K562 (cell line): ENCODE measurements around the gene IL27RA. TPM values are rescaled to one million over a fixed set of nuclear protein-coding genes. Genes with fewer than 3 reads are reported as not detected.
A peak's percentile ranks its signal among the peaks of the same experiment; 100 is the strongest.

Source experiments
- AFF4 ChIP-seq: sonication (generic); formaldehyde crosslinking; IDR thresholded peaks from 2 replicates; pipeline ENCODE4 v1.8.0; 2023; ENCODE audit warnings: mild to moderate bottlenecking, missing genetic modification reagents
- ARNT ChIP-seq, 2 experiments: fragments of 450-650 bp; IDR thresholded peaks; 2 replicates each; pipeline ENCODE4 v1.6.1; 2016; ENCODE audit warnings: mild to moderate bottlenecking in 1 of 2
- BRD4 ChIP-seq: fragments of 200-600 bp; sonication (generic); IDR thresholded peaks from 2 replicates; pipeline ENCODE4 v1.6.1; 2017; ENCODE audit warnings: inconsistent platforms
- CBX1 ChIP-seq: sonication (generic); IDR thresholded peaks from 2 replicates; pipeline ENCODE4 v1.6.1; 2016; ENCODE audit warnings: antibody characterized with exemption, low read depth, mild to moderate bottlenecking
- CC2D1A ChIP-seq: fragments of 450-650 bp; IDR thresholded peaks from 2 replicates; pipeline ENCODE4 v1.6.1; 2017; ENCODE audit warnings: mild to moderate bottlenecking
- CEBPB ChIP-seq: fragments of 450-650 bp; IDR thresholded peaks from 2 replicates; pipeline ENCODE4 v1.6.1; 2016; ENCODE audit warnings: missing genetic modification characterization, missing compliant biosample characterization
- CREM ChIP-seq: IDR thresholded peaks from 2 replicates; pipeline ENCODE4 v1.6.1; 2014; ENCODE audit warnings: antibody characterized with exemption, low read depth
- FOXP1 ChIP-seq: sonication (generic); formaldehyde crosslinking; IDR thresholded peaks from 2 replicates; pipeline ENCODE4 v1.8.0; 2022; ENCODE audit warnings: mild to moderate bottlenecking, missing genetic modification reagents
- HDGF ChIP-seq: fragments of 450-650 bp; IDR thresholded peaks from 2 replicates; pipeline ENCODE4 v1.6.1; 2016
- HMBOX1 ChIP-seq: sonication (generic); IDR thresholded peaks from 2 replicates; pipeline ENCODE4 v1.6.1; 2016
- KDM2B ChIP-seq: fragments of 250-450 bp; sonication (Bioruptor Pico); IDR thresholded peaks from 2 replicates; pipeline ENCODE4 v1.8.0; 2021; ENCODE audit warnings: mild to moderate bottlenecking, moderate library complexity
- KLF6 ChIP-seq: fragments of 250-450 bp; sonication (Bioruptor Pico); IDR thresholded peaks from 2 replicates; pipeline ENCODE4 v1.4.0; 2020; ENCODE audit warnings: mild to moderate bottlenecking, moderate library complexity, borderline replicate concordance
- MBD2 ChIP-seq: sonication (generic); IDR thresholded peaks from 2 replicates; pipeline ENCODE4 v1.6.1; 2016; ENCODE audit warnings: low read depth, borderline replicate concordance
- NCOA2 ChIP-seq, 2 experiments: fragments of 450-650 bp; IDR thresholded peaks; 2 replicates each; pipeline ENCODE4 v1.6.1; 2018; ENCODE audit warnings: mild to moderate bottlenecking in 2 of 2, moderate library complexity in 1 of 2; ENCODE audit not compliant: partially characterized antibody in 2 of 2
- NCOA4 ChIP-seq: fragments of 450-650 bp; IDR thresholded peaks from 2 replicates; pipeline ENCODE4 v1.6.1; 2018; ENCODE audit warnings: mild to moderate bottlenecking; ENCODE audit not compliant: partially characterized antibody
- NFRKB ChIP-seq: fragments of 450-650 bp; IDR thresholded peaks from 2 replicates; pipeline ENCODE4 v1.6.1; 2016; ENCODE audit warnings: low read depth
- NR4A1 ChIP-seq, 2 experiments: fragments of 250-450 bp in 1 of 2; fragments of 450-650 bp in 1 of 2; sonication (Bioruptor Pico) in 1 of 2; IDR thresholded peaks; 2 replicates each; pipeline versions ENCODE4 v1.4.0 to v1.6.1; 2016 to 2020; ENCODE audit warnings: mild to moderate bottlenecking in 2 of 2, missing compliant biosample characterization in 1 of 2, missing genetic modification characterization in 1 of 2, moderate library complexity in 1 of 2
- RHOXF2B ChIP-seq: fragments of 250-450 bp; sonication (Bioruptor Pico); conservative IDR thresholded peaks from 2 replicates; pipeline ENCODE4 v1.5.1; 2021
- SREBF2 ChIP-seq: sonication (generic); formaldehyde crosslinking; IDR thresholded peaks from 2 replicates; pipeline ENCODE4 v1.4.0; 2020; ENCODE audit warnings: mild to moderate bottlenecking, missing genetic modification reagents
- SRSF7 ChIP-seq: fragments of 200-400 bp; formaldehyde crosslinking; optimal IDR thresholded peaks from 2 replicates; pipeline ENCODE3; 2017; ENCODE audit warnings: mild to moderate bottlenecking, low read depth, low read length
- TAF15 ChIP-seq: fragments of 200-400 bp; formaldehyde crosslinking; IDR thresholded peaks from 2 replicates; pipeline ENCODE4 v1.6.1; 2017; ENCODE audit warnings: mild to moderate bottlenecking, low read depth, low read length, moderate library complexity
- TAF9B ChIP-seq: fragments of 450-650 bp; IDR thresholded peaks from 2 replicates; pipeline ENCODE4 v1.6.1; 2018; ENCODE audit warnings: mild to moderate bottlenecking; ENCODE audit not compliant: partially characterized antibody
- XRCC3 ChIP-seq: fragments of 450-650 bp; IDR thresholded peaks from 2 replicates; pipeline ENCODE4 v1.6.1; 2017; ENCODE audit warnings: mild to moderate bottlenecking, moderate library complexity
- ZNF347 ChIP-seq: fragments of 450-650 bp; formaldehyde crosslinking; IDR thresholded peaks from 2 replicates; pipeline ENCODE4 v1.4.0; 2020; ENCODE audit warnings: low read depth, mild to moderate bottlenecking, moderate library complexity
- ZNF384 ChIP-seq: IDR thresholded peaks from 2 replicates; pipeline ENCODE4 v1.6.1; 2012; ENCODE audit warnings: low read depth, low read length, improper control_type of control experiment
- ZNF589 ChIP-seq: fragments of 200-800 bp; sonication (Bioruptor generic); IDR thresholded peaks from 2 replicates; pipeline ENCODE4 v1.6.1; 2016; ENCODE audit warnings: low read depth, missing genetic modification characterization, missing compliant biosample characterization
- polyA plus RNA-seq, 8 experiments: library from polyadenylated mRNA; depleted of rRNA in 4 of 8; stranded (reverse) in 5 of 8; unstranded in 3 of 8; fragments of >200 nt; fragmentation: Nextera tagmentation in 2 of 8; fragmentation: Illumina TruSeq in 1 of 8; extraction: Ambion mirVana in 2 of 8; extraction: Trizol in 1 of 8; gene quantifications; 2 replicates each; pipeline versions ENCODE4 v1.2.1 to v1.2.3, GENCODE V29; 2011 to 2014; ENCODE audit warnings: inconsistent platforms in 1 of 8, missing spikeins in 1 of 8
- total RNA-seq, 7 experiments: library from RNA; depleted of rRNA in 6 of 7; stranded (reverse); fragments of >200 nt in 6 of 7; fragmentation: Illumina TruSeq in 2 of 7; extraction: Trizol in 2 of 7; gene quantifications; 2 replicates each; pipeline versions ENCODE4 v1.2.1 to v1.2.3, GENCODE V29; 2011 to 2021; ENCODE audit warnings: low replicate concordance in 1 of 7

The IL27RA gene
- total and polyA plus RNA-seq, 9 of the 15 experiments (the other 6 are each of a cell fraction or from before 2014, with no cell fraction given) = 1.9 to 15.9 (median 12.0) TPM

- 0 out of 2 replicates have a peak, but pooled peaks have one; percentile 80 for TF ChIP-seq AFF4 (CRISPR knock-in tag)
- no peak for TF ChIP-seq SREBF2 (CRISPR knock-in tag)
- TF ChIP-seq MBD2 = peak; percentile 85
- TF ChIP-seq ZNF589 = peak; percentile 97
- TF ChIP-seq NFRKB = peak; percentile 72; the same call in 1 of the 2 replicates
- no peak for TF ChIP-seq NCOA4
- no peak for TF ChIP-seq SRSF7
- TF ChIP-seq CC2D1A = peak; percentile 86; the same call in 1 of the 2 replicates
- TF ChIP-seq CREM = peak; percentile 99
- no peak for TF ChIP-seq HDGF
- TF ChIP-seq ZNF384 = peak; percentile 3; the same call in 1 of the 2 replicates
- TF ChIP-seq ARNT (IDR thresholded peaks at IDR 0.05) = peak; percentile 81 to 90
- 0 out of 2 replicates have a peak, but pooled peaks have one; percentile 49 for TF ChIP-seq CEBPB (tag)
- 0 out of 2 replicates have a peak, but pooled peaks have one; percentile 34 for TF ChIP-seq KDM2B (CRISPR knock-in tag)
- no peak for TF ChIP-seq TAF15
- no peak for TF ChIP-seq XRCC3
- no peak for TF ChIP-seq NCOA2 (IDR thresholded peaks at IDR 0.05; ENCODE audit: partially characterized antibody in 2 of 2)
- peak; percentile 95; the same call in 1 of the 2 replicates for TF ChIP-seq CBX1
- TF ChIP-seq KLF6 (CRISPR knock-in tag) = peak; percentile 40; the same call in 1 of the 2 replicates
- 0 out of 2 replicates have a peak, but pooled peaks have one; percentile 67 for TF ChIP-seq RHOXF2B (CRISPR knock-in tag)
- TF ChIP-seq ZNF347 (CRISPR knock-in tag) = no peak
- 0 out of 2 replicates have a peak, but pooled peaks have one; percentile 21 for TF ChIP-seq HMBOX1
- peak; percentile 70 for TF ChIP-seq TAF9B
- TF ChIP-seq BRD4 = peak; percentile 90; the same call in 1 of the 2 replicates
- peak; percentile 89 for TF ChIP-seq FOXP1 (CRISPR knock-in tag)
- peak; percentile 89; the same call in 1 of the 2 replicates for TF ChIP-seq NR4A1 (CRISPR knock-in tag; IDR thresholded peaks at IDR 0.05)
- TF ChIP-seq NR4A1 (tag; IDR thresholded peaks at IDR 0.05) = peak; percentile 90
Measured at GRCh38 chr19:14006766-14007562, 24.6 kb upstream of the IL27RA start (continued).
